GM10266 (cell line): ENCODE data around the gene SHROOM4.

ENCODE experiments used
- DNase-seq: peaks from one replicate; pipeline ENCODE4 v3.0.0; 2012; ENCODE audit errors: extremely low spot score
- CTCF ChIP-seq: IDR thresholded peaks from 2 replicates; pipeline ENCODE4 v1.5.1; 2012; ENCODE audit warnings: mild to moderate bottlenecking, low read depth; ENCODE audit not compliant: control insufficient read depth, insufficient read depth; ENCODE audit errors: missing control alignments

Gene SHROOM4

DNA sequence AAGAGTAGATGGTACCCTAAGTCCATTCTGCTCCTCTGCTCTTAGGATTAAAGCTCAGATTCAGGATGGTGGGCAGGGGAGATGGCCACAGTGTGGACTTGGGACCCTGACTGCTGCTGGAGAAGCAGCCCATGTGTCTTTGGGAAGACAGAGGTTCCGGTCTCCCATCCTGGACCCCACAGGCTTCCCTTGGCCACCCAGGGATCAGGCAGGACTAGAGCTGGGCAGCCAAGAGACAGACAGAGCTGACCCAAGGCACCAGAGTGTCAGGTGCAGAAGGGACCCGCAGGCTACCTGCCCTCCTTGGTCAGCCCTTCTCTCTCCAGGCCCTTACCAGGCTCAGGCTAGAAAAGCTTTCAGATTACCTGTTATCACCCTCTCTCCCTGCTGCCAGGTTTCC lies 25.7 kb upstream of the SHROOM4 start:
- no peak for DNase-seq
- TF ChIP-seq CTCF, result no peak

DNA sequence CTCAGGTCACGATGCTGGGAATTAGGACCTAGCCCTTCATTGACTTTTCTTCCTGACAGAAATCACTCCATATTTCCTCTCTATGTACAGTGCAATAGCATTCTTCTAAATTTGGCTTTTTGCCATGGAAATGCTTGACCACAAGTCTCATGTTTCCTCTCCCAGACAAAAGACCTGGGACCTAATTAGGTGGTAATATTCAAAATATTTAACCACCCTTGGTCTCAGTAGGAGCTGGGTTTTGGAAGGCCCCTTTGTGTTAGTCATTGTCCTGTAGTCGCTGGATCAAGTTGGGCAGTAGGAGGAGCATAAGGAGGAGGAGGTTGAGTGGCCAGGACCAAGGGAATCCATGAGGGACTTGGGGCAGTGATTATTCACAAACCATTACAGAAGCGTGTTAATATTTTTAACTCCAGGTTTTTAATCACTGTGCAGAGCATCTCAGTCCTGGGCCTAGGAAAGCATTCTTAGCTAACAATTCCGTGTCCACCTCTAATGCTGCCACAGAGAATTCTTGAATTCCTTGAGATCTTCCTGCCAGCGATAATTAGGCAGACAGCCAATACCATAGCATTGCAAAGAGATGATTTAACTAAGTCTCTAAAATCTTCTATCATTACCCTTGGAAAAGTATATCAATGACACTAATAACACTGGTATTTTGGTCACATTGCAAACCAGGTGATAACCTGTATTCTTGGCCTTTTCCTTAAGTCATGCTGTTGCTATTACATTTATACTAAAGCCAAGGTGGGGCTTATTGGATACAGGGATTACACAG lies 25.0 kb upstream of the SHROOM4 start:
- TF ChIP-seq CTCF, result no peak
- DNase-seq, result no peak

DNA sequence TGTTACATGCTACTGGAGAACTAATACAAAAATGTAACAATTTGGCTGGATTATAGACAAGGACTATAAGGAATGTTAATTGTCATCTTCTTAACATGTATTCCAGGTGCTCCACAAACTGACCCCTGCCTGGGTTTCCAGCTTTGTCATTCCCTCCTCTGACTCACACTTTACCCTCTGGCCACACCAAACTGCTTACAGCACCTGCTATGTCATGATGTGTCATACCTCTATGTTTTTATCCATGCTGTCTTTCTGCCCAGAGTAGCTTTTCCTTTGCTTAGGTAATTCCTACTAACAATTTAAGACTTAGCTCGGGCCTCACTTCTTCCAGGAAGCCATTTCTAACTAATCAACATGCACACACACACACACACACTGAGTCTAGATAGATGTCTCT lies 14.0 kb upstream of the SHROOM4 start:
- no peak for TF ChIP-seq CTCF
- no peak for DNase-seq

DNA sequence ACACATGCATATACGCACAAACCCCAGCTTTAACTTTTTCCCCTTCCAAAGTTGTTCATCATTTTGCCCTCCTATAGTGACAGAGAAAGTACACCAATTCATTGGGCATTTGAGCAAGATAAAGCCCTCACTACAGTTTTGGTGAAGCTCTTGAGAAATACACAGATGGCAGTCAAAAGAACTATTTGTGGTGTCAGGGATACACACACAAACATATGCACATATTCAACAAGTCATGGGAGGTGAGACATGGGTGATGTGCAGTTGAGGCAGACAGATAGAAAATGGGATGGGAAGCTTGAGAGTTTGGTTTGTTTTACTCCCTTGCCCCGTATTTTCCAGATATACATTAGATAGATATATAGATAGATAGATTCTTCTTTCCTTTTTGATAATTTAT lies 11.8 kb upstream of the SHROOM4 start:
- DNase-seq, result no peak
- TF ChIP-seq CTCF, result no peak

- no peak for DNase-seq
- no peak for TF ChIP-seq CTCF
Measured at GRCh38 chrX:50818986-50819385, 5.0 kb upstream of the SHROOM4 start.

DNA sequence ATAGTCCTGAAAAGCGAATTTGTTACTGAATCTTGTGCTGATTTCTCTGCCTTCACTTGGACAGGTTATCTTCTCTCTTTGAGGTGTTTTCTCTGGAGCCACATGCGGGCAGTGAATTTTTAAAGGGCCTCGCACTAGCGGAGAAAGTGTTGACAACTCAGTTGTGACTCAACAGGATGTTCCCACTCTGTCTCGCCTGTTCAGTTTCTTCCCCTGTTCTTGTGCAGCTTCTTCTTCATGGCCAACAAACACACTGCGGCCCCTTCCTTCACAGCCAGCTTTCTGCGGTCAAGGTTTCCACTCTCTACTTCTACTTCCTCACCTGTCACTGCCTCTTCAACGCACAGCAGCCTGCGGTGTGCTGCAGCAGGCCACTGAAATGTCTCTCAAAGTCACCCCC lies 1.1 kb upstream of the SHROOM4 start:
- no peak for DNase-seq
- no peak for TF ChIP-seq CTCF

DNA sequence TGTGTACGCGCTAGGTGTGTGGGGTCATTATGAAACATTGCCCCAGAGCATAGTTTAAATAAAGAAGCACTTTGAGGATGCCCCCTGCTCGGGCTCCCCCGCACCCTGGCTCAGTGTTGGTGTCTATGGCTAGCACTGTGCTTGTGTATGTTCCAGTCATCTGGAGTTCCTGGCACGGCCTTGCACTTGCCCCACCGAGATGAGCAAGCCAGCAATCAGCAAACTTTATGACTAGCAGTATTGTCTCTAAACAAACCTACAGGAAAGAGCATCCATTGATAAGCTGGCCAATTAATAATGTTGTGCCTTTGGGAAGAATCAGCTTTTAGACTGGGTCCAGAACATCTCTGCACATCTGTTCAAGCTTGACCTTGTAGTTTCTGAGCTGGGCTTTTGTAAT lies 707 bp upstream of the SHROOM4 start:
- no peak for TF ChIP-seq CTCF
- DNase-seq, result no peak
